Heart right ventricle (tissue), 16 donors: Measurements from ENCODE around the gene ITSN1. TPM values are rescaled to one million over a fixed set of nuclear protein-coding genes. Genes with fewer than 3 reads are reported as not detected.
"Not testable (repeated sequence)": the region's sequence is repeated elsewhere in the genome, so short reads cannot be mapped to it uniquely, and the experiment has no call there.

Experiments used
- ATAC-seq, 8 donors: fragments of 200-7000 bp; cut with Tn5 transposase; one replicate each; pipeline ENCODE4 v1.9.1; 2020; ENCODE audit warnings: mild to moderate bottlenecking in 8 of 8, moderate library complexity in 8 of 8, moderate number of reproducible peaks in 1 of 8
- DNase-seq, 2 donors: peaks; one replicate each; pipeline ENCODE4 v3.0.0-alpha.2; 2020
- H3K27ac ChIP-seq, 10 donors: fragments of 200-600 bp; sonication (generic) in 2 of 10; one replicate each; pipeline versions ENCODE4 v1.5.0 to v1.8.0; 2020 to 2022; ENCODE audit warnings: mild to moderate bottlenecking in 3 of 10
- H3K27me3 ChIP-seq, 7 donors: fragments of 200-600 bp; one replicate each; pipeline ENCODE4 v1.8.0; 2021 to 2022; ENCODE audit warnings: mild to moderate bottlenecking in 2 of 7
- H3K36me3 ChIP-seq, 9 donors: fragments of 200-600 bp; sonication (generic) in 1 of 9; one replicate each; pipeline versions ENCODE4 v1.5.0 to v1.8.0; 2020 to 2022; ENCODE audit warnings: mild to moderate bottlenecking in 2 of 9
- H3K4me1 ChIP-seq, 9 donors: fragments of 200-600 bp; sonication (generic) in 1 of 9; one replicate each; pipeline versions ENCODE4 v1.5.0 to v1.8.0; 2020 to 2022; ENCODE audit warnings: mild to moderate bottlenecking in 4 of 9
- H3K4me3 ChIP-seq, 10 donors: fragments of 200-600 bp; sonication (generic) in 2 of 10; one replicate each; pipeline versions ENCODE4 v1.5.0 to v1.8.0; 2020 to 2022; ENCODE audit warnings: mild to moderate bottlenecking in 7 of 10, moderate library complexity in 2 of 10
- H3K9me3 ChIP-seq, 11 donors: fragments of 200-600 bp in 10 of 11; sonication (generic) in 2 of 11; one replicate each; pipeline versions ENCODE4 v1.5.0 to v1.8.0; 2013 to 2022; ENCODE audit warnings: mild to moderate bottlenecking in 2 of 11, control low read depth in 1 of 11, moderate library complexity in 1 of 11
- WGBS, 2 donors: extraction: QIAGEN DNeasy Blood & Tissue Kit; methylation state at CpG; one replicate each; pipeline ENCODE4 v1.1.7; 2013; ENCODE audit warnings: inconsistent platforms in 1 of 2; 5-methylcytosine and 5-hydroxymethylcytosine counted together
- intact Hi-C, 10 donors: fragments of 100-400 bp; cut with DNase I; formaldehyde crosslinking; loops; one replicate each; pipeline versions ENCODE4 v1.11.1 to v1.14.2; 2022
- polyA plus RNA-seq, 2 donors: library from polyadenylated mRNA; stranded (reverse); fragments of 200-250 nt; gene quantifications; one replicate each; pipeline ENCODE4 v1.2.3, GENCODE V29; 2013
- total RNA-seq, 10 donors: library from RNA; stranded (reverse); fragmentation: NEBNext Ultra II Directional in 3 of 10; extraction: Animal tissue kit (Norgen Biotek cat#: 25700) in 3 of 10; gene quantifications; one replicate each; pipeline versions ENCODE4 v1.2.1 to v1.2.4, GENCODE V29; 2021 to 2023
- TF ChIP-seq, protein P1 (sequence below), 9 donors: fragments of 200-600 bp; sonication (generic) in 2 of 9; IDR thresholded peaks; one replicate each; pipeline versions ENCODE4 v1.5.0 to v1.8.0; 2021 to 2022; ENCODE audit warnings: antibody characterized with exemption in 9 of 9, mild to moderate bottlenecking in 5 of 9, moderate library complexity in 1 of 9
- donor health status: Arrhythmogenic right ventricular cardiomyopathy.
- donor health status: ischemic (EF 13 %, LVEDD 7.1; RV severe dilation, severe dysfunction).
- donor health status: healthy with polysubstance abuse.
- donor health status: DM: no; HTN: yes; CAD: no.
- donor health status: DM: no; HTN: no; CAD: no.
- donor health status: ischemic (EF 25% LVEDD 6.9; RV normal size, moderate dysfunction).
- donor health status: ischemic (EF 25% LVEDD 5.7; RV mildly dilated, moderate dysfunction).
- donor health status: healthy.
- donor health status: DM: yes; HTN: yes; CAD: no.
- donor health status: Ischemic cardiomyopathy.
- donor health status: ischemic (EF 35%, LVEDD 5.7; RV mildly dilated, moderate dysfunction).
- donor health status: nonischemic (EF 11% LVEDD 7.7; RV severe dilation, severe dysfunction).
- donor health status: DM: yes; HTN: yes; CAD: no.
- donor health status: PGD.
- donor health status: ischemic (EF 29% LVEDD 5.4; RV normal size, mild dysfunction).
- donor health status: nonischemic (EF 23%, LVEDD 6.1; RV moderate dilation, normal function).

ITSN1 gene
- total and polyA plus RNA-seq, 12 donors, result 14.6 to 47.3 (median 32.3) TPM

DNA sequence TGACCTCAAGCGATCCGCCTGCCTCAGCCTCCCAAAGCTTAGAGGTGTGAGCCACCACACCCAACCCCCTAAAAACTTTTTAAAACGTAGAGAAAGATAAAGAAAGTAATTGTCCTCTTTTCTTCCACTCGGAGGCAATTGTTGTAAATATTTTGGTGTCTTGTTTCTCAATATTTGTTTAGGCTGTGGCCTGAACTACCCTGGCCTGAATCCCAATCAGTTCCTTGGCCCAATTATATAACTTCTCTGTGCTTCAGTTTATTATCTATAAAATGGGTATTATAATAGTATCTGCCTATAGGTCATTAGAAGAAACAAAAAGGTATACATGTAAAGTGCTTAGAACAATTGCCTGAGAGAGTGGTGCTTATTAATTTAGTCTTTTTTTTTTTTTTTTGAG lies 275.1 kb downstream of the ITSN1 start:
- intact Hi-C loops, result loop anchor here in 1 of 10 donors (10.0 kb wide), 1 partner anchor 697 kb away; the partner anchor contains the start of gene RCAN1
- H3K4me1 ChIP-seq, result peaks cover 0 to 31% (median 24%) of the 10 kb centered on the region in 9 donors
- no peak overlapping the region for H3K27ac ChIP-seq
- ATAC-seq (no peak), DNase-seq (no peak)
- H3K27me3 ChIP-seq, result peaks cover 0 to 5% (median 0%) of the 10 kb centered on the region in 7 donors
- H3K9me3 ChIP-seq, result no peaks in the 10 kb centered on the region
- TF ChIP-seq, protein P1, sequence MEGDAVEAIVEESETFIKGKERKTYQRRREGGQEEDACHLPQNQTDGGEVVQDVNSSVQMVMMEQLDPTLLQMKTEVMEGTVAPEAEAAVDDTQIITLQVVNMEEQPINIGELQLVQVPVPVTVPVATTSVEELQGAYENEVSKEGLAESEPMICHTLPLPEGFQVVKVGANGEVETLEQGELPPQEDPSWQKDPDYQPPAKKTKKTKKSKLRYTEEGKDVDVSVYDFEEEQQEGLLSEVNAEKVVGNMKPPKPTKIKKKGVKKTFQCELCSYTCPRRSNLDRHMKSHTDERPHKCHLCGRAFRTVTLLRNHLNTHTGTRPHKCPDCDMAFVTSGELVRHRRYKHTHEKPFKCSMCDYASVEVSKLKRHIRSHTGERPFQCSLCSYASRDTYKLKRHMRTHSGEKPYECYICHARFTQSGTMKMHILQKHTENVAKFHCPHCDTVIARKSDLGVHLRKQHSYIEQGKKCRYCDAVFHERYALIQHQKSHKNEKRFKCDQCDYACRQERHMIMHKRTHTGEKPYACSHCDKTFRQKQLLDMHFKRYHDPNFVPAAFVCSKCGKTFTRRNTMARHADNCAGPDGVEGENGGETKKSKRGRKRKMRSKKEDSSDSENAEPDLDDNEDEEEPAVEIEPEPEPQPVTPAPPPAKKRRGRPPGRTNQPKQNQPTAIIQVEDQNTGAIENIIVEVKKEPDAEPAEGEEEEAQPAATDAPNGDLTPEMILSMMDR (IDR thresholded peaks at IDR 0.05), result no peak
- H3K4me3 ChIP-seq, result no peak overlapping the region
- peaks cover 0 to 20% (median 10%) of the 10 kb centered on the region in 9 donors for H3K36me3 ChIP-seq
- WGBS, 2 donors, result 86 to 88% methylated on average over 4 of the region's 4 CpGs

- DNase-seq, result peak; percentile 89 to 90
- peaks cover 0 to 10% (median 0%) of the 10 kb centered on the region in 9 donors for H3K4me1 ChIP-seq
- no peak overlapping the region for H3K27ac ChIP-seq
- 22 to 24% methylated on average over 13 of the region's 13 CpGs for WGBS, 2 donors
- no peaks in the 10 kb centered on the region for H3K36me3 ChIP-seq
- peak; percentile 94 to 98 (median 96) for ATAC-seq
- intact Hi-C loops, result loop anchor here in 9 of 10 donors (2.0 to 5.0 kb wide), 7 partner anchors 148 to 427 kb away; partner anchors contain the start of genes MRPS6 (in 3 of the 9) and SLC5A3 (in 3 of the 9)
- TF ChIP-seq, protein P1 (IDR thresholded peaks at IDR 0.05), result peak; percentile 90 to 96 (median 95)
- no peaks in the 10 kb centered on the region for H3K9me3 ChIP-seq
- peaks cover 0 to 5% (median 0%) of the 10 kb centered on the region in 7 donors for H3K27me3 ChIP-seq
- H3K4me3 ChIP-seq, result no peak overlapping the region
Observed at GRCh38 chr21:33924079-33924765, 281.9 kb downstream of the ITSN1 start.

- WGBS, 2 donors, result 75 to 80% methylated on average over 3 of the region's 3 CpGs
- Histone ChIP-seq H3K27me3 (peaks cover 0 to 5% (median 0%) of the 10 kb centered on the region in 7 donors), H3K27ac (no peak overlapping the region), H3K4me3 (no peak overlapping the region), H3K4me1 (peaks cover 0 to 10% (median 0%) of the 10 kb centered on the region in 9 donors), H3K36me3 (no peaks in the 10 kb centered on the region), H3K9me3 (no peaks in the 10 kb centered on the region)
- DNase-seq (no peak), ATAC-seq (peak in 5 of 8 donors; percentile 13 to 45 (median 28))
- intact Hi-C loops, result loop anchor here in 9 of 10 donors (2.0 to 5.0 kb wide), 7 partner anchors 148 to 426 kb away; partner anchors contain the start of genes MRPS6 (in 3 of the 9) and SLC5A3 (in 3 of the 9)
- TF ChIP-seq, protein P1 (IDR thresholded peaks at IDR 0.05), result no peak
Observed at GRCh38 chr21:33924766-33925100, 282.4 kb downstream of the ITSN1 start.

GRCh38 chr21:33926248-33926647 lies 283.9 kb downstream of the ITSN1 start:
- 97 to 99% methylated on average over 2 of the region's 2 CpGs for WGBS, 2 donors
- H3K27me3 ChIP-seq, DNase-seq, H3K36me3 ChIP-seq, H3K4me3 ChIP-seq, ATAC-seq, H3K9me3 ChIP-seq, intact Hi-C loops, H3K27ac ChIP-seq: not testable (repeated sequence)
- H3K4me1 ChIP-seq, result peaks cover 0 to 10% (median 0%) of the 10 kb centered on the region in 9 donors

- not testable (repeated sequence) for H3K36me3 ChIP-seq, H3K27me3 ChIP-seq, DNase-seq, H3K9me3 ChIP-seq
- ATAC-seq, result peak in 1 of 8 donors; percentile 30
- intact Hi-C loops, result loop anchor here in 4 of 10 donors (5.0 to 10.0 kb wide), 4 partner anchors 131 to 411 kb away; partner anchors contain the start of genes MRPS6 (in 1 of the 4) and SLC5A3 (in 1 of the 4)
- 80 to 90% methylated on average over 6 to 7 of the region's 34 CpGs for WGBS, 2 donors
- peaks cover 0 to 14% (median 6%) of the 10 kb centered on the region in 9 donors for H3K4me1 ChIP-seq
- peak overlapping the region in 9 of 10 donors; percentile 16 to 57 (median 45) for H3K4me3 ChIP-seq
- peak overlapping the region in 5 of 10 donors; percentile 17 to 90 (median 48) for H3K27ac ChIP-seq
Observed at GRCh38 chr21:33931052-33931798, 288.9 kb downstream of the ITSN1 start.
